HG03442 (cell line): Measurements from ENCODE around the gene RAB14.

Source experiments
- ATAC-seq: cut with Tn5 transposase; IDR thresholded peaks from one replicate; pipeline ENCODE4 v1.9.1; 2021; ENCODE audit warnings: mild to moderate bottlenecking, moderate library complexity; ENCODE audit not compliant: unreplicated experiment

The RAB14 gene

DNA sequence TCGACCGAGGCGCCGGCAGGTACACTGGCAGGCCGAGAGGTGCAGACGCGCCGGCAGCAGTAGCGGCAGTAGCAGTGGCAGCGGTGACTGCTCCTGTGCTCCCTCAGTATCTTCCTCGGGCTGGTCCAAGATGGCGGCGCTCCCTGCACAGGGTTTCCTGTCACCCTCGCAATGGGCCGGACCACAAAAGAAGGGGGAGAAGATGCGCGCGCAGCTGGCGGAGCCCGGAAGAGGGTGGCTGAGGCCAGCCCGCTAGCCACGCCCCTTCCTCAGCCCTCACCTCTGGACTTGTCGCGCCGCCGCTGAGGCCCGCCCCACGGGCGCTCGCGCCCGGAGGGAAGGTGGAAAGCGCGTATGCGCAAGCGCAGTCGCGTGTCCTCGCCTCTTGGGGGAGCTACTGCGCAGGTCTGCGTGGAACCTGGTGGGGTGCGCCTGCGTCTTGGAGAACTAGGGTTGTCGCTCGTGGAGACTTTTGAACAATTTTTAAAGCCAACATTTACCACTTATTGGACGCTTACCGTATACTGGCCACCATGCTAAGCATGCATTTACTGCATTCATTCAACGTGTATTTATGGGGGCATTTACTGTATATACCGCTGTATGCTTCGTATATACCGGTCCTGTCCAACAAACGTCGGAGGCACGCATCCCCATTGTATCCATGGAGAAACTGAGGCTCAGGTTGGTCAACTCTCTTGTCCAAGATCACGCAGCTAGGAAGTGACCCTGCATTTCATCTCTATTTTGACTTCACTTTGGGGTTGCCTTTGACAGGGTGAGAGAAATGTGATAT is at the start of gene RAB14:
Gene RAB14, minus strand, starts transcription at position 132 of the 796 bp plus-strand sequence. CDS start 8,457 bp downstream, outside the sequence.
- peak; percentile 80 for ATAC-seq

DNA sequence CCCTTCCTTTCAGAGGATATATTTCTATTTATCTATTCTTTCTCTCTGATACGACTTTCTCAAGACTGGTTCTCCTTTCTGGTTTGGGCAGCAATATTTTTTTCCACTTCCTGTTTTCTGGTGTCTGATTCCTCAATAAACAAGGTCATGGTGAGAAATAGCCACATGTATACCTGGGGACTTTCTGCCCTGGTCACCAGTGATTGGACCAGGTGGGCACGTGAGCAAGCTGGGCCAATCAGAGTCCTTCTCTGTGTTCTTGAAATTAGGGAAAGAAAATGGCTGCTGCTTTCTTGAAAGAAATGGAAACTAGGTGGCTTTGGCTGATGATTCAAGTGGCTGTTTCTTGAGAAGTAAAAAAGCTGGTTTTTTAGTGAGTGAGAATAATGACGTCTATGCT is 47.9 kb upstream of the RAB14 start:
- ATAC-seq: no peak

GRCh38 chr9:121246821-121247561 is 45.3 kb upstream of the RAB14 start:
- ATAC-seq: no peak

- ATAC-seq: no peak
These were observed 41.3 kb upstream of the RAB14 start for GRCh38 chr9:121242959-121243346.

- ATAC-seq: no peak
These were observed 40.7 kb upstream of the RAB14 start for GRCh38 chr9:121242219-121242958.

- ATAC-seq: no peak
These were observed 38.9 kb upstream of the RAB14 start for GRCh38 chr9:121240472-121241135.

DNA sequence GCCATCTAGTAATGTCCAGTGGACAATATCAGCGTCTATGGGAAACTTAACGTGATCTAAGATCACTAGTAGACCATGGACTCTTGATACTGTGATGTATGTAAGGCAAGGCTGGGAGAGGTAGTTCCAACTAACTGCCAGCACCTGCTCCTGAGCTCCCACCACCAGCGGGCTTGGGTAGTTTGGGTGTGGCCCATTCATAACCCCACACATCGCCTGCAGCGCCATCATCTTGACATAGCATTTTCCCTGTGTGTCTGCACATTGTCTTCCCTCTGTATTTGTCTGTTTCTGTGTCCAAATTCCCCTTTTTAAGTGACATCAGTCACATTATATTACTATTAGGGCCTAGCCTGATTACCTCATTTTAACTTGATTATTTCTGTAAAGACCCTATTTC is 38.2 kb upstream of the RAB14 start:
- no peak for ATAC-seq

GRCh38 chr9:121239071-121239470 is 37.4 kb upstream of the RAB14 start:
- ATAC-seq: no peak

- no peak for ATAC-seq
These were observed 36.2 kb upstream of the RAB14 start for GRCh38 chr9:121237916-121238315.

- ATAC-seq: no peak
These were observed 33.8 kb upstream of the RAB14 start for GRCh38 chr9:121235512-121235911.

DNA sequence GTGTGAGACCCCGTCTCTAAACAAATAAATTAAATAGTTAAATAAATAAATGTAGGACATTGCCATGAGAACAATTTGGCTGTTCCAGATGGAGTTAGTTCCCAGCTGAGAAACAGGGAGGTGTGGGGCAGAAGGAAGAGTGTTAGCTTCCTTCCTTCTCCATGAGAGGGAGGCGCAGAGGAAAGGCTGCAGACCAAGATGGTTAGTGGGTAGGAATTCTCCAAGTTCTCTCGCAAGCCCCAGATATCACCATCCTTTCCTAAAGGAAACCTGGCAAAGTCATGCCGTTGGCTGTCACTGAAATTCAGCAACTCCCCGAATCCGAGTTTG is 33.1 kb upstream of the RAB14 start:
- ATAC-seq: no peak

- no peak for ATAC-seq
These were observed 32.5 kb upstream of the RAB14 start for GRCh38 chr9:121233906-121234831.

GRCh38 chr9:121232251-121232650 is 30.6 kb upstream of the RAB14 start:
- ATAC-seq: no peak

DNA sequence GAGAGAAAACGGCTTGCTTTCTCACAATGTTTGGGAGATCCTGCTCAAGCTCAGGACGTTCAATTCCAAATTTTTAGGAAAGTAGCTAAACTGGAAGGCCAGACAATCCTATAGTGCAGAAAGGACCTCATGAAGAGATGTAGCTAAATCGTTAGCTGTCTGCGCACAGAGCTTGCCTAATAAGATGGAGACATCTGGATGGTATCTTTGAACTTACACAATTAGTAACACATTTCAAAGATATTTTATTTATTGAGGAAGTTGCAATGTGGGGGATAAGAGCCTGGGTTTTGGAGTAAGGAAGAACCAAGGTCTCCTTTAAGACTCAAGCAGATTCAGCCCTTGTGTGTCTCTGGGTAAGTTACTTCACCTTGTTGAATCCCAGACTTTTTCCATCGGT is 28.6 kb upstream of the RAB14 start:
- ATAC-seq: no peak

GRCh38 chr9:121227862-121228261 is 26.2 kb upstream of the RAB14 start:
- no peak for ATAC-seq

GRCh38 chr9:121226175-121226574 is 24.5 kb upstream of the RAB14 start:
- no peak for ATAC-seq

GRCh38 chr9:121225240-121225639 is 23.6 kb upstream of the RAB14 start:
- ATAC-seq: no peak

DNA sequence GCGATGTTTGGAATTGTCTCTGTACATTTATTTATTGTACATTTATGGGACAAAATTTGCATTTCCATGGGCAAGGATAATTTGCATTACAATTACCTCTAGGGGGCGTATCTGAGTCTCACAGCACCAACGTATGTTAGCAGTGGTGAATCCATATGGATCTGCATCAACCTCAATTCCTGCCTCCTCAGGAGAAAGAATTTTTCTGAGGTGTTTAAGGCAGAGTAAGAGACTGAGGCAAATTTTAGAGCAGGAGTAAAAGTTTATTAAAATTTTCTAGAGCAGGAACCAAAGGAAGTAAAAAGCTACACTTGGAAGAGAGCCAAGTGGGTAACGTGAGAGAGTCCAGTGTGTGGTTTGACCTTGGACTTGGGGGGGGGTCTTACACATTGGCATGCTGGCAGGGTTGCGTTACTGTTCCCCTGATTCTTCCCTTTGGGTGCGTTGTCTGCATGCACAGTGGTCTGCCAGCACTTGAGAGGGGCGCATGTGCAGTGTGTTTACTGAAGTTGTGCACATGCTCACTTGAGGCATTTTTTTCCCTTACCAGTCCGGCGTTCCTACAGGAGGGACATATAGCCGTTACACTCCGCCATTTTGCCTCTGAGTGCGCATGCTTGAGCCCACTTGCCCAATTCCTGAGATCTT is 21.0 kb upstream of the RAB14 start:
- ATAC-seq: no peak

- ATAC-seq: no peak
These were observed 20.0 kb upstream of the RAB14 start for GRCh38 chr9:121221664-121222055.
